Stimulated activated CD8-positive, alpha-beta memory T cell treated with anti-CD3 and anti-CD28 coated beads, Interleukin-15, amount 100 ng/mL, for 4 hours (primary cell): Measurements from ENCODE around the gene IPCEF1.

Source experiments
- DNase-seq, 2 donors: peaks; one replicate each; pipeline ENCODE4 v3.0.0-alpha.2; 2020; ENCODE audit warnings: low read depth in 2 of 2

IPCEF1 gene

GRCh38 chr6:154292855-154293519 lies 63.6 kb downstream of the IPCEF1 start:
- no peak for DNase-seq

GRCh38 chr6:154292066-154292465 lies 64.5 kb downstream of the IPCEF1 start:
- no peak for DNase-seq

GRCh38 chr6:154289818-154290508 lies 66.6 kb downstream of the IPCEF1 start:
- DNase-seq, result no peak

- no peak for DNase-seq
These were observed 70.8 kb downstream of the IPCEF1 start for GRCh38 chr6:154285826-154286225.

GRCh38 chr6:154284313-154284853 lies 72.2 kb downstream of the IPCEF1 start:
- DNase-seq, result no peak

- no peak for DNase-seq
These were observed 76.1 kb downstream of the IPCEF1 start for GRCh38 chr6:154280521-154280920.

GRCh38 chr6:154277629-154278017 lies 79.0 kb downstream of the IPCEF1 start:
- peak in 1 of 2 donors; percentile 24 for DNase-seq

- no peak for DNase-seq
These were observed 79.6 kb downstream of the IPCEF1 start for GRCh38 chr6:154276810-154277628.

- no peak for DNase-seq
These were observed 82.4 kb downstream of the IPCEF1 start for GRCh38 chr6:154274168-154274567.

GRCh38 chr6:154268486-154268885 lies 88.1 kb downstream of the IPCEF1 start:
- no peak for DNase-seq

GRCh38 chr6:154267508-154268106 lies 89.0 kb downstream of the IPCEF1 start:
- DNase-seq, result no peak

GRCh38 chr6:154266560-154267099 lies 90.0 kb downstream of the IPCEF1 start:
- no peak for DNase-seq

- DNase-seq, result no peak
These were observed 94.8 kb downstream of the IPCEF1 start for GRCh38 chr6:154261688-154262397.

- DNase-seq, result no peak
These were observed 98.4 kb downstream of the IPCEF1 start for GRCh38 chr6:154258064-154258757.

GRCh38 chr6:154257067-154257466 lies 99.5 kb downstream of the IPCEF1 start:
- DNase-seq, result no peak

GRCh38 chr6:154252678-154253077 lies 103.9 kb downstream of the IPCEF1 start:
- DNase-seq, result no peak

GRCh38 chr6:154251116-154251515 lies 105.5 kb downstream of the IPCEF1 start:
- no peak for DNase-seq

GRCh38 chr6:154249499-154250298 lies 106.9 kb downstream of the IPCEF1 start:
- no peak for DNase-seq

GRCh38 chr6:154247119-154247861 lies 109.3 kb downstream of the IPCEF1 start:
- no peak for DNase-seq
